ENCODE data around the gene FRMD1. TPM values are rescaled to one million over a fixed set of nuclear protein-coding genes. Genes with fewer than 3 reads are reported as not detected.

Gene FRMD1
- total and polyA plus RNA-seq, 2 donors (not counting 3 experiments of a cell fraction or from before 2014, with no cell fraction given): not detected

GRCh38 chr6:168017629-168018028 lies 61.4 kb downstream of the FRMD1 start:
- Histone ChIP-seq H3K4me1 (ENCODE audit: control insufficient read depth, extremely low read depth, insufficient read depth, low read length) (no peaks in the 10 kb centered on the region), H3K9ac (replicated peaks; ENCODE audit: extremely low read depth, insufficient read depth, low read length) (no peak overlapping the region), H3K4me3 (replicated peaks in 1 of 3; ENCODE audit: insufficient read depth in 1 of 3, low read depth in 1 of 3, low read length in 3 of 3) (no peak overlapping the region), H3K9me1 (replicated peaks; ENCODE audit: control insufficient read depth, extremely low read depth, insufficient read depth, low read length) (no peaks in the 10 kb centered on the region), H3K36me3 (ENCODE audit: control insufficient read depth in 2 of 2, extremely low read depth in 1 of 2, insufficient read depth in 2 of 2, low read length in 2 of 2) (no peaks in the 10 kb centered on the region), H3K4me2 (ENCODE audit: insufficient read depth, low read length) (no peak overlapping the region), H4K20me1 (replicated peaks; ENCODE audit: control insufficient read depth, extremely low read depth, insufficient read depth, low read length) (no peaks in the 10 kb centered on the region), H3K27ac (ENCODE audit: insufficient read depth, low read depth, low read length) (no peak overlapping the region), H3K27me3 (ENCODE audit: control insufficient read depth in 2 of 2, insufficient read depth in 2 of 2, low read length in 2 of 2) (peaks cover 0 to 6% of the 10 kb centered on the region in 2 experiments), H3K79me2 (ENCODE audit: control insufficient read depth, insufficient read depth, low read length) (no peaks in the 10 kb centered on the region), H3K9me3 (replicated peaks; ENCODE audit: control insufficient read depth, insufficient read depth, low read length) (no peaks in the 10 kb centered on the region), H2AFZ (ENCODE audit: low read depth, low read length) (no peak overlapping the region)
- intact Hi-C loops (cut with micrococcal nuclease) (no loop called here), dilution Hi-C loops (cut with MboI; ENCODE audit: extremely low pct_ligation_motif_present, low sequenced_read_pairs) (no loop called here)
- POLR2A ChIA-PET: no interaction called here
- no peak for DNase-seq (ENCODE audit: low read depth, low spot score)
- FAIRE-seq: no peak
- TF ChIP-seq MAX (IDR thresholded peaks at IDR 0.05; ENCODE audit: insufficient read depth, insufficient read length) (no peak), MYC (IDR thresholded peaks at IDR 0.05; ENCODE audit: low read depth, low read length) (no peak), JUN (IDR thresholded peaks at IDR 0.05; ENCODE audit: borderline replicate concordance, insufficient read depth, insufficient read length, low read depth) (no peak), EZH2 (IDR thresholded peaks at IDR 0.05; ENCODE audit: borderline replicate concordance, low read depth, low read length, severe bottlenecking) (no peak), FOS (IDR thresholded peaks at IDR 0.05; ENCODE audit: borderline replicate concordance, insufficient read depth, low read length) (no peak), GATA2 (IDR thresholded peaks at IDR 0.05; ENCODE audit: insufficient read depth, insufficient read length, low read depth, low read length) (no peak), CTCF (IDR thresholded peaks at IDR 0.05; ENCODE audit: extremely low read depth in 1 of 2, insufficient read depth in 1 of 2, low read depth in 1 of 2, low read length in 2 of 2) (no peak), POLR2A (IDR thresholded peaks at IDR 0.05; ENCODE audit: low read depth, low read length) (no peak), POLR2AphosphoS5 (IDR thresholded peaks at IDR 0.05; ENCODE audit: insufficient read depth, low read depth, low read length) (no peak)
- CTCF ChIA-PET: no interaction called here
- no TSS peak for BruUV-seq (replicated peaks)
